Liver (tissue), 9 donors: ENCODE measurements around the gene FRMD4B. TPM values are rescaled to one million over a fixed set of nuclear protein-coding genes. Genes with fewer than 3 reads are reported as not detected.

Experiments used
- DNase-seq: peaks from one replicate; pipeline ENCODE4 v3.0.0-alpha.2; 2017; ENCODE audit warnings: low spot score
- H3K27ac ChIP-seq, 2 donors: one replicate each; pipeline ENCODE4 v1.7.0; 2013; ENCODE audit warnings: inconsistent platforms in 2 of 2, low read length in 2 of 2, control low read depth in 1 of 2, low read depth in 1 of 2, mild to moderate bottlenecking in 1 of 2
- H3K27me3 ChIP-seq, 4 donors: one replicate each; pipeline versions ENCODE4 v1.6.1 to v1.7.0; 2013; ENCODE audit warnings: low read length in 3 of 4, inconsistent platforms in 1 of 4, mild to moderate bottlenecking in 1 of 4, moderate library complexity in 1 of 4; ENCODE audit not compliant: control insufficient read depth in 4 of 4, insufficient read depth in 4 of 4
- H3K36me3 ChIP-seq, 4 donors: one replicate each; pipeline versions ENCODE4 v1.6.1 to v1.7.0; 2013; ENCODE audit warnings: low read length in 3 of 4, mild to moderate bottlenecking in 3 of 4, low read depth in 1 of 4, moderate library complexity in 1 of 4; ENCODE audit not compliant: control insufficient read depth in 4 of 4, insufficient read depth in 3 of 4
- H3K4me1 ChIP-seq, 4 donors: one replicate each; pipeline versions ENCODE4 v1.6.1 to v1.7.0; 2013; ENCODE audit warnings: low read length in 3 of 4, mild to moderate bottlenecking in 3 of 4, moderate library complexity in 1 of 4; ENCODE audit not compliant: control insufficient read depth in 4 of 4, insufficient read depth in 4 of 4
- H3K4me3 ChIP-seq, 3 donors: one replicate each; pipeline versions ENCODE4 v1.6.1 to v1.7.0; 2013; ENCODE audit warnings: low read length in 3 of 3, control low read depth in 1 of 3, low read depth in 1 of 3, mild to moderate bottlenecking in 1 of 3
- H3K9ac ChIP-seq, 2 donors: one replicate each; pipeline ENCODE4 v1.7.0; 2013; ENCODE audit warnings: low read length in 2 of 2, mild to moderate bottlenecking in 2 of 2, moderate library complexity in 2 of 2, control low read depth in 1 of 2, low read depth in 1 of 2
- H3K9me3 ChIP-seq, 4 donors: one replicate each; pipeline versions ENCODE4 v1.6.1 to v1.7.0; 2013; ENCODE audit warnings: low read length in 3 of 4; ENCODE audit not compliant: control insufficient read depth in 4 of 4
- EGR1 ChIP-seq, 2 donors: IDR thresholded peaks; 2 replicates each; pipeline ENCODE4 v1.6.1; 2016 to 2018; ENCODE audit warnings: antibody characterized with exemption in 2 of 2, low read depth in 2 of 2
- FOXA1 ChIP-seq: IDR thresholded peaks from 2 replicates; pipeline ENCODE4 v1.6.1; 2016; ENCODE audit warnings: antibody characterized with exemption
- FOXA2 ChIP-seq: IDR thresholded peaks from 2 replicates; pipeline ENCODE4 v1.6.1; 2016; ENCODE audit warnings: antibody characterized with exemption
- GABPA ChIP-seq, 2 donors: IDR thresholded peaks in 1 of 2; conservative IDR thresholded peaks in 1 of 2; 2 replicates each; pipeline ENCODE4 v1.6.1; 2016; ENCODE audit warnings: antibody characterized with exemption in 2 of 2, mild to moderate bottlenecking in 1 of 2, moderate library complexity in 1 of 2
- HNF4A ChIP-seq, 2 donors: conservative IDR thresholded peaks; 2 replicates each; pipeline ENCODE4 v1.6.1; 2016; ENCODE audit warnings: antibody characterized with exemption in 2 of 2, mild to moderate bottlenecking in 2 of 2
- HNF4G ChIP-seq: IDR thresholded peaks from 2 replicates; pipeline ENCODE4 v1.6.1; 2016; ENCODE audit warnings: antibody characterized with exemption
- JUND ChIP-seq, 2 donors: IDR thresholded peaks; 2 replicates each; pipeline ENCODE4 v1.6.1; 2016; ENCODE audit warnings: antibody characterized with exemption in 2 of 2
- NR2F2 ChIP-seq: IDR thresholded peaks from 2 replicates; pipeline ENCODE4 v1.6.1; 2016; ENCODE audit warnings: antibody characterized with exemption
- RAD21 ChIP-seq, 2 donors: IDR thresholded peaks; 2 replicates each; pipeline ENCODE4 v1.6.1; 2016; ENCODE audit warnings: antibody characterized with exemption in 2 of 2, mild to moderate bottlenecking in 2 of 2
- RXRA ChIP-seq, 2 donors: IDR thresholded peaks; 2 replicates each; pipeline ENCODE4 v1.6.1; 2017 to 2018; ENCODE audit warnings: antibody characterized with exemption in 2 of 2, mild to moderate bottlenecking in 1 of 2
- SP1 ChIP-seq: IDR thresholded peaks from 2 replicates; pipeline ENCODE4 v1.6.1; 2018; ENCODE audit warnings: antibody characterized with exemption, mild to moderate bottlenecking
- TAF1 ChIP-seq: conservative IDR thresholded peaks from 2 replicates; pipeline ENCODE4 v1.6.1; 2016; ENCODE audit warnings: antibody characterized with exemption, mild to moderate bottlenecking
- YY1 ChIP-seq: IDR thresholded peaks from 2 replicates; pipeline ENCODE4 v1.6.1; 2016; ENCODE audit warnings: antibody characterized with exemption, mild to moderate bottlenecking
- WGBS: extraction: QIAGEN DNeasy Blood & Tissue Kit; methylation state at CpG from one replicate; pipeline ENCODE4 v1.1.7; 2013; 5-methylcytosine and 5-hydroxymethylcytosine counted together
- polyA plus RNA-seq, 2 donors: library from polyadenylated mRNA; stranded (reverse) in 1 of 2; unstranded in 1 of 2; fragments of 200-250 nt in 1 of 2; fragments of >200 nt in 1 of 2; fragmentation: Nextera tagmentation in 1 of 2; extraction: Ambion mirVana in 1 of 2; gene quantifications; one replicate each; pipeline versions ENCODE4 v1.2.1 to v1.2.3, GENCODE V29; 2013 to 2015
- total RNA-seq, 2 donors: library from RNA; depleted of rRNA; stranded (reverse); fragments of >200 nt; gene quantifications; one replicate each; pipeline ENCODE4 v1.2.3, GENCODE V29; 2014
- TF ChIP-seq, protein P1 (sequence below): fragments of 150-350 bp; IDR thresholded peaks from 2 replicates; pipeline ENCODE4 v1.5.1; 2017; ENCODE audit warnings: improper control_type of control experiment, low read depth, low read length; ENCODE audit not compliant: missing input control
- TF ChIP-seq, protein P2 (sequence below): IDR thresholded peaks from 2 replicates; pipeline ENCODE4 v1.6.1; 2016; ENCODE audit warnings: antibody characterized with exemption
- TF ChIP-seq, protein P3 (sequence below): IDR thresholded peaks from 2 replicates; pipeline ENCODE4 v1.6.1; 2016; ENCODE audit warnings: antibody characterized with exemption
- TF ChIP-seq, protein P4 (sequence below): IDR thresholded peaks from 2 replicates; pipeline ENCODE4 v1.6.1; 2016; ENCODE audit warnings: antibody characterized with exemption
- TF ChIP-seq, protein P5 (sequence below): IDR thresholded peaks from 2 replicates; pipeline ENCODE4 v1.6.1; 2016; ENCODE audit warnings: antibody characterized with exemption, mild to moderate bottlenecking
- donor health status: healthy.
- donor health status: healthy.
- donor health status: healthy.
- donor health status: healthy.
- donor health status: healthy.

Gene FRMD4B
- total and polyA plus RNA-seq, 4 donors, result 7.3 to 22.6 (median 15.0) TPM

DNA sequence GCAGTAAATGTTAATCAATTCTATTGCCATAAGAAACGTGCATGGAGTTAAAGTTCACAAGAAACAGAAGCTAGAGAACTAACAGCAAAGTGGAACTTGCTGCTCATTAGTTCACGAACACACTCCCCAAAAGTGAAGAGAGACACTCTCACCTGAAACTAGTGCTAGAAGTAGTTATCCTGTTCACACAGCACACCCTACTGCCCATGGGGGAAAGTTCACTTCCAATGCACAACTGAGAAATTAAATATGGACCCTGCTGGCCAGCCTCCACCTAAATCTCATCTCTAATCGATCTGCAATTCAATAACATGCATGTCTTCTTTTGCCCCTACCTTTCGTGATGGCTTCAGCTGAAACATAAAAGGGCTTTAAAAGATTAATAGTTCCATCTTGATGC lies 39.4 kb upstream of the FRMD4B start:
- TF ChIP-seq JUND (IDR thresholded peaks at IDR 0.05), result no peak
- no peak for TF ChIP-seq GABPA (IDR thresholded peaks at IDR 0.05 in 1 of 2, conservative IDR thresholded peaks at IDR 0.05 in 1 of 2)
- TF ChIP-seq, protein P1, sequence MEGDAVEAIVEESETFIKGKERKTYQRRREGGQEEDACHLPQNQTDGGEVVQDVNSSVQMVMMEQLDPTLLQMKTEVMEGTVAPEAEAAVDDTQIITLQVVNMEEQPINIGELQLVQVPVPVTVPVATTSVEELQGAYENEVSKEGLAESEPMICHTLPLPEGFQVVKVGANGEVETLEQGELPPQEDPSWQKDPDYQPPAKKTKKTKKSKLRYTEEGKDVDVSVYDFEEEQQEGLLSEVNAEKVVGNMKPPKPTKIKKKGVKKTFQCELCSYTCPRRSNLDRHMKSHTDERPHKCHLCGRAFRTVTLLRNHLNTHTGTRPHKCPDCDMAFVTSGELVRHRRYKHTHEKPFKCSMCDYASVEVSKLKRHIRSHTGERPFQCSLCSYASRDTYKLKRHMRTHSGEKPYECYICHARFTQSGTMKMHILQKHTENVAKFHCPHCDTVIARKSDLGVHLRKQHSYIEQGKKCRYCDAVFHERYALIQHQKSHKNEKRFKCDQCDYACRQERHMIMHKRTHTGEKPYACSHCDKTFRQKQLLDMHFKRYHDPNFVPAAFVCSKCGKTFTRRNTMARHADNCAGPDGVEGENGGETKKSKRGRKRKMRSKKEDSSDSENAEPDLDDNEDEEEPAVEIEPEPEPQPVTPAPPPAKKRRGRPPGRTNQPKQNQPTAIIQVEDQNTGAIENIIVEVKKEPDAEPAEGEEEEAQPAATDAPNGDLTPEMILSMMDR, result peak; percentile 47
- no peak for TF ChIP-seq FOXA1
- TF ChIP-seq RAD21 (IDR thresholded peaks at IDR 0.05), result peak; percentile 78 to 83
- Histone ChIP-seq H3K4me3 (no peak overlapping the region), H3K27me3 (no peaks in the 10 kb centered on the region), H3K9ac (no peak overlapping the region), H3K27ac (no peak overlapping the region), H3K4me1 (no peaks in the 10 kb centered on the region), H3K36me3 (no peaks in the 10 kb centered on the region), H3K9me3 (no peaks in the 10 kb centered on the region)
- DNase-seq, result no peak
- WGBS, result 28% methylated on average over 4 of the region's 4 CpGs

DNA sequence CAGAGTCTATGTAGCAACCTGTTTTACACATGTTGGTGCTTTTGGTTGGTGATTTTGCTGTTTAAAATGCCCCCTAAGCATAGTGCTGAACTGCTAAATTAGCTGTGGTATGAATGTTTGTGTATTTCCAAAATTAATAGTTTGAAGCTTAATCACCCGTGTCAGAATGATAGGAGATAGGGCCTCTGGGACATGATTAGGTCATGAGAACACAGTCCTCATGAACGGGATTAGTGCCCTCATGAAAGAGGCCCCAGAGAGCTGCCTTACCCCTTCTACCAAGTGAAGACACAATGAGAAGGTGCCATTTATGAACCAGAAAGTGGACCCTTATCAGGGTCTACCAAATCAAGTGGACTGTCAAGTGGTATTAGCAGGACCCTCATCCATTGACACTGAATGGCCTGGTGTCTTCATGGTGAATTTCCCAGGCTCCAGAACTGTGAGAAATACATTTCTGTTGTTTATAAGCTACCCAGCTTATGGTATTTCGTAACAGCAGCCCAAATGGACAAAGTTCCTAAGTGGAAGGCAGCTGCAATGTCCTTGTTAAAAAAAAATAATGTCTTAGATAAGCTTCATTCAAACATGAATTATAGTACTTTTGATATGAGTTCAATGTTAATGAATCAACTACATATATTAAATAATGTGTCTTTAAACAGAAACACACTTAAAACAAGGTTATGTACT lies 37.7 kb upstream of the FRMD4B start:
- DNase-seq, result no peak
- Histone ChIP-seq H3K9me3 (no peaks in the 10 kb centered on the region), H3K36me3 (no peaks in the 10 kb centered on the region), H3K27me3 (no peaks in the 10 kb centered on the region), H3K27ac (no peak overlapping the region), H3K9ac (no peak overlapping the region), H3K4me3 (no peak overlapping the region), H3K4me1 (no peaks in the 10 kb centered on the region)
- WGBS, result 90% methylated on average over 3 of the region's 3 CpGs
- TF ChIP-seq YY1 (no peak), TAF1 (no peak), FOXA2 (no peak), EGR1 (IDR thresholded peaks at IDR 0.05; ENCODE audit: low read depth in 2 of 2) (no peak), RAD21 (IDR thresholded peaks at IDR 0.05) (no peak), RXRA (IDR thresholded peaks at IDR 0.05) (no peak), HNF4G (no peak), FOXA1 (no peak), NR2F2 (no peak), JUND (IDR thresholded peaks at IDR 0.05) (no peak), HNF4A (conservative IDR thresholded peaks at IDR 0.05) (no peak), GABPA (IDR thresholded peaks at IDR 0.05 in 1 of 2, conservative IDR thresholded peaks at IDR 0.05 in 1 of 2) (no peak), SP1 (no peak)
- TF ChIP-seq, protein P2, sequence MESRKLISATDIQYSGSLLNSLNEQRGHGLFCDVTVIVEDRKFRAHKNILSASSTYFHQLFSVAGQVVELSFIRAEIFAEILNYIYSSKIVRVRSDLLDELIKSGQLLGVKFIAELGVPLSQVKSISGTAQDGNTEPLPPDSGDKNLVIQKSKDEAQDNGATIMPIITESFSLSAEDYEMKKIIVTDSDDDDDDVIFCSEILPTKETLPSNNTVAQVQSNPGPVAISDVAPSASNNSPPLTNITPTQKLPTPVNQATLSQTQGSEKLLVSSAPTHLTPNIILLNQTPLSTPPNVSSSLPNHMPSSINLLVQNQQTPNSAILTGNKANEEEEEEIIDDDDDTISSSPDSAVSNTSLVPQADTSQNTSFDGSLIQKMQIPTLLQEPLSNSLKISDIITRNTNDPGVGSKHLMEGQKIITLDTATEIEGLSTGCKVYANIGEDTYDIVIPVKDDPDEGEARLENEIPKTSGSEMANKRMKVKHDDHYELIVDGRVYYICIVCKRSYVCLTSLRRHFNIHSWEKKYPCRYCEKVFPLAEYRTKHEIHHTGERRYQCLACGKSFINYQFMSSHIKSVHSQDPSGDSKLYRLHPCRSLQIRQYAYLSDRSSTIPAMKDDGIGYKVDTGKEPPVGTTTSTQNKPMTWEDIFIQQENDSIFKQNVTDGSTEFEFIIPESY, result no peak
- TF ChIP-seq, protein P3, sequence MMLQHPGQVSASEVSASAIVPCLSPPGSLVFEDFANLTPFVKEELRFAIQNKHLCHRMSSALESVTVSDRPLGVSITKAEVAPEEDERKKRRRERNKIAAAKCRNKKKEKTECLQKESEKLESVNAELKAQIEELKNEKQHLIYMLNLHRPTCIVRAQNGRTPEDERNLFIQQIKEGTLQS, result no peak
- TF ChIP-seq, protein P4, sequence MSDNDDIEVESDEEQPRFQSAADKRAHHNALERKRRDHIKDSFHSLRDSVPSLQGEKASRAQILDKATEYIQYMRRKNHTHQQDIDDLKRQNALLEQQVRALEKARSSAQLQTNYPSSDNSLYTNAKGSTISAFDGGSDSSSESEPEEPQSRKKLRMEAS, result no peak
- TF ChIP-seq, protein P5, sequence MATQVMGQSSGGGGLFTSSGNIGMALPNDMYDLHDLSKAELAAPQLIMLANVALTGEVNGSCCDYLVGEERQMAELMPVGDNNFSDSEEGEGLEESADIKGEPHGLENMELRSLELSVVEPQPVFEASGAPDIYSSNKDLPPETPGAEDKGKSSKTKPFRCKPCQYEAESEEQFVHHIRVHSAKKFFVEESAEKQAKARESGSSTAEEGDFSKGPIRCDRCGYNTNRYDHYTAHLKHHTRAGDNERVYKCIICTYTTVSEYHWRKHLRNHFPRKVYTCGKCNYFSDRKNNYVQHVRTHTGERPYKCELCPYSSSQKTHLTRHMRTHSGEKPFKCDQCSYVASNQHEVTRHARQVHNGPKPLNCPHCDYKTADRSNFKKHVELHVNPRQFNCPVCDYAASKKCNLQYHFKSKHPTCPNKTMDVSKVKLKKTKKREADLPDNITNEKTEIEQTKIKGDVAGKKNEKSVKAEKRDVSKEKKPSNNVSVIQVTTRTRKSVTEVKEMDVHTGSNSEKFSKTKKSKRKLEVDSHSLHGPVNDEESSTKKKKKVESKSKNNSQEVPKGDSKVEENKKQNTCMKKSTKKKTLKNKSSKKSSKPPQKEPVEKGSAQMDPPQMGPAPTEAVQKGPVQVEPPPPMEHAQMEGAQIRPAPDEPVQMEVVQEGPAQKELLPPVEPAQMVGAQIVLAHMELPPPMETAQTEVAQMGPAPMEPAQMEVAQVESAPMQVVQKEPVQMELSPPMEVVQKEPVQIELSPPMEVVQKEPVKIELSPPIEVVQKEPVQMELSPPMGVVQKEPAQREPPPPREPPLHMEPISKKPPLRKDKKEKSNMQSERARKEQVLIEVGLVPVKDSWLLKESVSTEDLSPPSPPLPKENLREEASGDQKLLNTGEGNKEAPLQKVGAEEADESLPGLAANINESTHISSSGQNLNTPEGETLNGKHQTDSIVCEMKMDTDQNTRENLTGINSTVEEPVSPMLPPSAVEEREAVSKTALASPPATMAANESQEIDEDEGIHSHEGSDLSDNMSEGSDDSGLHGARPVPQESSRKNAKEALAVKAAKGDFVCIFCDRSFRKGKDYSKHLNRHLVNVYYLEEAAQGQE, result no peak
- TF ChIP-seq, protein P1, result no peak
